HepG2 (cell line): Measurements from ENCODE around the gene SYNGAP1. TPM values are rescaled to one million over a fixed set of nuclear protein-coding genes. Genes with fewer than 3 reads are reported as not detected.

ENCODE experiments used
- ATAC-seq: fragments of 200-7000 bp; cut with Tn5 transposase; 3 replicates; pipeline ENCODE4 v1.9.1; 2020; ENCODE audit warnings: mild to moderate bottlenecking, moderate library complexity
- BruUV-seq: library from RNA; stranded (reverse); fragments of 400-500 nt; replicated peaks from 2 replicates; lab custom pipeline; 2021; lab: Mats Ljungman, UMichigan
- CTCF ChIA-PET: fragments of 300-600 bp; formaldehyde crosslinking; extraction: SDS; loops from one replicate; lab custom pipeline; 2021; ENCODE audit warnings: low total read pairs, inconsistent platforms, low intra/inter-chr PET ratio; lab: Yijun Ruan, JAX
- POLR2A ChIA-PET: fragments of 350-600 bp; sonication (Branson Sonifier 250); formaldehyde crosslinking; loops from one replicate; lab custom pipeline; 2020; ENCODE audit warnings: antibody characterized with exemption, inconsistent platforms; lab: Yijun Ruan, JAX
- DNase-seq: peaks from one replicate; pipeline ENCODE4 v3.0.0-alpha.2; 2015; ENCODE audit warnings: low spot score
- FAIRE-seq: peaks from 3 replicates; lab custom pipeline; 2011; peaks lifted over from hg19 to GRCh38; lab: Jason Lieb, UNC
- H2AFZ ChIP-seq: one replicate; pipeline ENCODE4 v1.6.1; 2011; ENCODE audit warnings: low read length, inconsistent platforms
- H3K27ac ChIP-seq: fragments of 300-600 bp; 3 replicates; pipeline ENCODE4 v1.8.0; 2011; ENCODE audit warnings: mixed run types, mild to moderate bottlenecking, mixed read lengths, low read length, inconsistent platforms; ENCODE audit not compliant: insufficient read depth; ENCODE audit errors: extremely low read length
- H3K27me3 ChIP-seq, 2 experiments: fragments of 200-600 bp in 1 of 2; 2 replicates in 1 of 2; 3 replicates in 1 of 2; pipeline versions ENCODE4 v1.6.0 to v1.8.0; 2011; ENCODE audit warnings: low read length in 2 of 2, mild to moderate bottlenecking in 2 of 2, moderate library complexity in 2 of 2, inconsistent platforms in 1 of 2; ENCODE audit not compliant: insufficient read depth in 2 of 2, control insufficient read depth in 1 of 2
- H3K36me3 ChIP-seq, 2 experiments: fragments of 200-600 bp in 1 of 2; replicated peaks in 1 of 2; 2 replicates in 1 of 2; 3 replicates in 1 of 2; pipeline versions ENCODE4 v1.5.1 to v1.8.0; 2011; ENCODE audit warnings: low read length in 2 of 2, inconsistent platforms in 1 of 2; ENCODE audit not compliant: insufficient read depth in 2 of 2, control insufficient read depth in 1 of 2
- H3K4me1 ChIP-seq: 2 replicates; pipeline ENCODE4 v1.5.1; 2012; ENCODE audit warnings: low read length, inconsistent platforms; ENCODE audit not compliant: insufficient read depth
- H3K4me2 ChIP-seq: 2 replicates; pipeline ENCODE4 v1.6.0; 2011; ENCODE audit warnings: low read depth, low read length, inconsistent platforms
- H3K4me3 ChIP-seq, 3 experiments: fragments of 200-600 bp in 1 of 3; sonication (generic), shearing (Covaris generic) in 1 of 3; replicated peaks in 1 of 3; 2 replicates each; pipeline ENCODE4 v1.5.1; 2011 to 2016; ENCODE audit warnings: low read length in 3 of 3, inconsistent platforms in 2 of 3, low read depth in 2 of 3, mild to moderate bottlenecking in 2 of 3, control low read depth in 1 of 3, mixed read lengths in 1 of 3; ENCODE audit not compliant: insufficient read depth in 1 of 3
- H3K79me2 ChIP-seq: one replicate; pipeline ENCODE4 v1.6.1; 2011; ENCODE audit warnings: low read length, inconsistent platforms; ENCODE audit not compliant: insufficient read depth
- H3K9ac ChIP-seq: 2 replicates; pipeline ENCODE4 v1.6.0; 2011; ENCODE audit warnings: mild to moderate bottlenecking, low read depth, low read length, inconsistent platforms; ENCODE audit not compliant: insufficient read depth
- H3K9me3 ChIP-seq: 2 replicates; pipeline ENCODE4 v1.5.1; 2012; ENCODE audit warnings: mild to moderate bottlenecking, low read length
- H4K20me1 ChIP-seq: 2 replicates; pipeline ENCODE4 v1.6.0; 2011; ENCODE audit warnings: inconsistent platforms, mild to moderate bottlenecking, low read length, moderate library complexity; ENCODE audit not compliant: insufficient read depth
- ADNP ChIP-seq: sonication (generic); formaldehyde crosslinking; IDR thresholded peaks from 2 replicates; pipeline ENCODE4 v1.4.0; 2020; ENCODE audit warnings: missing genetic modification reagents
- FIP1L1 ChIP-seq: fragments of 200-400 bp; formaldehyde crosslinking; IDR thresholded peaks from 2 replicates; pipeline ENCODE4 v1.6.1; 2018; ENCODE audit warnings: low read depth, mild to moderate bottlenecking, low read length, moderate library complexity, borderline replicate concordance; ENCODE audit not compliant: insufficient read depth
- FOSL1 ChIP-seq: sonication (generic); formaldehyde crosslinking; IDR thresholded peaks from 2 replicates; pipeline ENCODE4 v1.9.0; 2021; ENCODE audit warnings: missing genetic modification reagents, borderline replicate concordance
- HHEX ChIP-seq: IDR thresholded peaks from 2 replicates; pipeline ENCODE4 v1.6.1; 2016; ENCODE audit warnings: control low read depth
- ISL2 ChIP-seq: sonication (generic); formaldehyde crosslinking; IDR thresholded peaks from 2 replicates; pipeline ENCODE4 v1.5.0; 2020; ENCODE audit warnings: missing genetic modification reagents
- KLF9 ChIP-seq: IDR thresholded peaks from 2 replicates; pipeline ENCODE4 v1.6.1; 2016; ENCODE audit warnings: low read depth
- KMT2B ChIP-seq: IDR thresholded peaks from 2 replicates; pipeline ENCODE4 v1.6.1; 2016; ENCODE audit warnings: missing genetic modification reagents, missing compliant biosample characterization
- MED8 ChIP-seq: sonication (generic); formaldehyde crosslinking; IDR thresholded peaks from 2 replicates; pipeline ENCODE4 v1.8.1; 2023; ENCODE audit warnings: mild to moderate bottlenecking, missing genetic modification reagents; ENCODE audit not compliant: insufficient replicate concordance
- RBFOX2 ChIP-seq: fragments of 200-400 bp; formaldehyde crosslinking; IDR thresholded peaks from 2 replicates; pipeline ENCODE4 v1.6.1; 2017; ENCODE audit warnings: low read depth, mild to moderate bottlenecking, low read length
- TBX2 ChIP-seq: sonication (generic); formaldehyde crosslinking; IDR thresholded peaks from 2 replicates; pipeline ENCODE4 v1.5.0; 2020; ENCODE audit warnings: missing genetic modification reagents, mild to moderate bottlenecking, borderline replicate concordance
- ZKSCAN5 ChIP-seq: sonication (generic); formaldehyde crosslinking; IDR thresholded peaks from 2 replicates; pipeline ENCODE4 v1.5.1; 2020; ENCODE audit warnings: mild to moderate bottlenecking, missing genetic modification reagents
- ZNF460 ChIP-seq: sonication (generic); formaldehyde crosslinking; IDR thresholded peaks from 2 replicates; pipeline ENCODE4 v1.5.1; 2020; ENCODE audit warnings: missing genetic modification reagents, mild to moderate bottlenecking, borderline replicate concordance
- ZNF792 ChIP-seq: IDR thresholded peaks from 2 replicates; pipeline ENCODE4 v1.6.1; 2016
- ZSCAN20 ChIP-seq: sonication (generic); formaldehyde crosslinking; IDR thresholded peaks from 2 replicates; pipeline ENCODE4 v1.4.0; 2020; ENCODE audit warnings: missing genetic modification reagents, mild to moderate bottlenecking, borderline replicate concordance
- WGBS: methylation state at CpG from one replicate; pipeline ENCODE4 v1.1.6; 2017; ENCODE audit warnings: low lambda C conversion rate; 5-methylcytosine and 5-hydroxymethylcytosine counted together
- in situ Hi-C: cut with HindIII; loops from 2 replicates; pipeline ENCODE4 v1.10.0; 2017; ENCODE audit warnings: low pct_unique_long_range_greater_than_20kb; ENCODE audit not compliant: extremely low pct_ligation_motif_present
- intact Hi-C: fragments of 100-400 bp; cut with micrococcal nuclease; formaldehyde crosslinking; loops from one replicate; pipeline ENCODE4 v1.10.0; 2022; ENCODE audit not compliant: unreplicated experiment
- polyA plus RNA-seq, 8 experiments: library from polyadenylated mRNA; depleted of rRNA in 3 of 8; stranded (reverse) in 7 of 8; unstranded in 1 of 8; fragments of >200 nt; fragmentation: Illumina TruSeq in 4 of 8; extraction: Trizol in 4 of 8; gene quantifications; 2 replicates each; pipeline versions ENCODE4 v1.2.1 to v1.2.3, GENCODE V29; 2011 to 2016; ENCODE audit warnings: low read depth in 4 of 8, missing spikeins in 1 of 8, mixed read lengths in 1 of 8; ENCODE audit not compliant: insufficient read depth in 1 of 8
- total RNA-seq, 5 experiments: library from RNA; depleted of rRNA; stranded (reverse); fragments of >200 nt; fragmentation: Illumina TruSeq; extraction: Trizol; gene quantifications; 2 replicates each; pipeline ENCODE4 v1.2.3, GENCODE V29; 2016; ENCODE audit warnings: low read depth in 1 of 5
- TF ChIP-seq, protein P1 (sequence below): IDR thresholded peaks from 2 replicates; pipeline ENCODE4 v1.4.0; 2020; ENCODE audit warnings: mild to moderate bottlenecking, missing genetic modification reagents
- TF ChIP-seq, protein P2 (sequence below): sonication (generic); formaldehyde crosslinking; IDR thresholded peaks from 2 replicates; pipeline ENCODE4 v1.4.0; 2020; ENCODE audit warnings: missing genetic modification reagents
- TF ChIP-seq, protein P3 (sequence below): sonication (generic); formaldehyde crosslinking; IDR thresholded peaks from 2 replicates; pipeline ENCODE4 v1.9.0; 2022; ENCODE audit warnings: missing genetic modification reagents, mild to moderate bottlenecking, borderline replicate concordance

SYNGAP1 gene
- total and polyA plus RNA-seq, 2 of the 13 experiments (the other 11 are each of a cell fraction or from before 2014, with no cell fraction given) = 0.75 to 1.1 TPM

DNA sequence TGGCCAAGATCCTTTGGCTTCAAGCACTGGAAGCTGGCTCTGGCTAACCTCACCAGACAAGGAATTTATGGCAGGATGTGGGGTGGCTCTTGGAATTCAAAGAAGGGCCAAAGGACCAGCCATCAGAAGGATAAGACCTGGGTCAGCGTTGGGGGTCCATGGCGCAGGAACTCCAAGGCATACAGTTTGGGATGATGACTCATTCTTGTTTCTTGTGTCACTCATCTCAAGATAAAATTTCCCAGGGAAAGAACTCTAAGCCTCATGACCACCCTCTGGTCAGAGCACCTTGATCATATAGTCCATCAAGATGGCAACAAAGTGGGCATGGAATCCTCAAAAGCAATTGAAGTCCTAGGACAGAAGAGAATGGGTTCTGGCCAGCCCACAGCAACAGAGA, 39.4 kb downstream of the SYNGAP1 start:
- CTCF ChIA-PET = no interaction called here
- FAIRE-seq = no peak
- H4K20me1 ChIP-seq = no peaks in the 10 kb centered on the region
- no peak overlapping the region for H2AFZ ChIP-seq
- no peak overlapping the region for H3K27ac ChIP-seq
- WGBS = 79% methylated on average over 2 of the region's 2 CpGs
- H3K27me3 ChIP-seq = no peaks in the 10 kb centered on the region; a peak in 1 of 5 replicates
- TF ChIP-seq ZSCAN20 (CRISPR knock-in tag) (no peak), RBFOX2 (no peak), ZNF460 (CRISPR knock-in tag) (no peak), ZNF792 (CRISPR knock-in tag) (no peak), ISL2 (CRISPR knock-in tag) (no peak), TBX2 (no peak), ZKSCAN5 (CRISPR knock-in tag) (no peak), FOSL1 (CRISPR knock-in tag) (no peak), ADNP (CRISPR knock-in tag) (no peak), HHEX (CRISPR knock-in tag) (no peak), FIP1L1 (no peak), KLF9 (CRISPR knock-in tag) (no peak), KMT2B (no peak), MED8 (no peak)
- TF ChIP-seq, protein P1, sequence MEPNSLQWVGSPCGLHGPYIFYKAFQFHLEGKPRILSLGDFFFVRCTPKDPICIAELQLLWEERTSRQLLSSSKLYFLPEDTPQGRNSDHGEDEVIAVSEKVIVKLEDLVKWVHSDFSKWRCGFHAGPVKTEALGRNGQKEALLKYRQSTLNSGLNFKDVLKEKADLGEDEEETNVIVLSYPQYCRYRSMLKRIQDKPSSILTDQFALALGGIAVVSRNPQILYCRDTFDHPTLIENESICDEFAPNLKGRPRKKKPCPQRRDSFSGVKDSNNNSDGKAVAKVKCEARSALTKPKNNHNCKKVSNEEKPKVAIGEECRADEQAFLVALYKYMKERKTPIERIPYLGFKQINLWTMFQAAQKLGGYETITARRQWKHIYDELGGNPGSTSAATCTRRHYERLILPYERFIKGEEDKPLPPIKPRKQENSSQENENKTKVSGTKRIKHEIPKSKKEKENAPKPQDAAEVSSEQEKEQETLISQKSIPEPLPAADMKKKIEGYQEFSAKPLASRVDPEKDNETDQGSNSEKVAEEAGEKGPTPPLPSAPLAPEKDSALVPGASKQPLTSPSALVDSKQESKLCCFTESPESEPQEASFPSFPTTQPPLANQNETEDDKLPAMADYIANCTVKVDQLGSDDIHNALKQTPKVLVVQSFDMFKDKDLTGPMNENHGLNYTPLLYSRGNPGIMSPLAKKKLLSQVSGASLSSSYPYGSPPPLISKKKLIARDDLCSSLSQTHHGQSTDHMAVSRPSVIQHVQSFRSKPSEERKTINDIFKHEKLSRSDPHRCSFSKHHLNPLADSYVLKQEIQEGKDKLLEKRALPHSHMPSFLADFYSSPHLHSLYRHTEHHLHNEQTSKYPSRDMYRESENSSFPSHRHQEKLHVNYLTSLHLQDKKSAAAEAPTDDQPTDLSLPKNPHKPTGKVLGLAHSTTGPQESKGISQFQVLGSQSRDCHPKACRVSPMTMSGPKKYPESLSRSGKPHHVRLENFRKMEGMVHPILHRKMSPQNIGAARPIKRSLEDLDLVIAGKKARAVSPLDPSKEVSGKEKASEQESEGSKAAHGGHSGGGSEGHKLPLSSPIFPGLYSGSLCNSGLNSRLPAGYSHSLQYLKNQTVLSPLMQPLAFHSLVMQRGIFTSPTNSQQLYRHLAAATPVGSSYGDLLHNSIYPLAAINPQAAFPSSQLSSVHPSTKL (CRISPR knock-in tag) = no peak
- TF ChIP-seq, protein P2, sequence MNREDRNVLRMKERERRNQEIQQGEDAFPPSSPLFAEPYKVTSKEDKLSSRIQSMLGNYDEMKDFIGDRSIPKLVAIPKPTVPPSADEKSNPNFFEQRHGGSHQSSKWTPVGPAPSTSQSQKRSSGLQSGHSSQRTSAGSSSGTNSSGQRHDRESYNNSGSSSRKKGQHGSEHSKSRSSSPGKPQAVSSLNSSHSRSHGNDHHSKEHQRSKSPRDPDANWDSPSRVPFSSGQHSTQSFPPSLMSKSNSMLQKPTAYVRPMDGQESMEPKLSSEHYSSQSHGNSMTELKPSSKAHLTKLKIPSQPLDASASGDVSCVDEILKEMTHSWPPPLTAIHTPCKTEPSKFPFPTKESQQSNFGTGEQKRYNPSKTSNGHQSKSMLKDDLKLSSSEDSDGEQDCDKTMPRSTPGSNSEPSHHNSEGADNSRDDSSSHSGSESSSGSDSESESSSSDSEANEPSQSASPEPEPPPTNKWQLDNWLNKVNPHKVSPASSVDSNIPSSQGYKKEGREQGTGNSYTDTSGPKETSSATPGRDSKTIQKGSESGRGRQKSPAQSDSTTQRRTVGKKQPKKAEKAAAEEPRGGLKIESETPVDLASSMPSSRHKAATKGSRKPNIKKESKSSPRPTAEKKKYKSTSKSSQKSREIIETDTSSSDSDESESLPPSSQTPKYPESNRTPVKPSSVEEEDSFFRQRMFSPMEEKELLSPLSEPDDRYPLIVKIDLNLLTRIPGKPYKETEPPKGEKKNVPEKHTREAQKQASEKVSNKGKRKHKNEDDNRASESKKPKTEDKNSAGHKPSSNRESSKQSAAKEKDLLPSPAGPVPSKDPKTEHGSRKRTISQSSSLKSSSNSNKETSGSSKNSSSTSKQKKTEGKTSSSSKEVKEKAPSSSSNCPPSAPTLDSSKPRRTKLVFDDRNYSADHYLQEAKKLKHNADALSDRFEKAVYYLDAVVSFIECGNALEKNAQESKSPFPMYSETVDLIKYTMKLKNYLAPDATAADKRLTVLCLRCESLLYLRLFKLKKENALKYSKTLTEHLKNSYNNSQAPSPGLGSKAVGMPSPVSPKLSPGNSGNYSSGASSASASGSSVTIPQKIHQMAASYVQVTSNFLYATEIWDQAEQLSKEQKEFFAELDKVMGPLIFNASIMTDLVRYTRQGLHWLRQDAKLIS (CRISPR knock-in tag) = no peak
- TF ChIP-seq, protein P3, sequence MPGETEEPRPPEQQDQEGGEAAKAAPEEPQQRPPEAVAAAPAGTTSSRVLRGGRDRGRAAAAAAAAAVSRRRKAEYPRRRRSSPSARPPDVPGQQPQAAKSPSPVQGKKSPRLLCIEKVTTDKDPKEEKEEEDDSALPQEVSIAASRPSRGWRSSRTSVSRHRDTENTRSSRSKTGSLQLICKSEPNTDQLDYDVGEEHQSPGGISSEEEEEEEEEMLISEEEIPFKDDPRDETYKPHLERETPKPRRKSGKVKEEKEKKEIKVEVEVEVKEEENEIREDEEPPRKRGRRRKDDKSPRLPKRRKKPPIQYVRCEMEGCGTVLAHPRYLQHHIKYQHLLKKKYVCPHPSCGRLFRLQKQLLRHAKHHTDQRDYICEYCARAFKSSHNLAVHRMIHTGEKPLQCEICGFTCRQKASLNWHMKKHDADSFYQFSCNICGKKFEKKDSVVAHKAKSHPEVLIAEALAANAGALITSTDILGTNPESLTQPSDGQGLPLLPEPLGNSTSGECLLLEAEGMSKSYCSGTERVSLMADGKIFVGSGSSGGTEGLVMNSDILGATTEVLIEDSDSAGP (CRISPR knock-in tag) = no peak
- TF ChIP-seq, all 625 proteins: peak for 0
- no peak overlapping the region for H3K9ac ChIP-seq
- H3K4me3 ChIP-seq = no peak overlapping the region
- no peaks in the 10 kb centered on the region for H3K9me3 ChIP-seq
- H3K79me2 ChIP-seq = peaks cover 9% of the 10 kb centered on the region
- DNase-seq (no peak), ATAC-seq (no peak)
- H3K36me3 ChIP-seq = peaks cover 0 to 9% of the 10 kb centered on the region in 2 experiments; a peak in 3 of 5 replicates
- H3K4me1 ChIP-seq = peaks cover 10% of the 10 kb centered on the region
- POLR2A ChIA-PET = interaction anchor here (1.3 kb wide), 1 partner anchor 41 kb away, joined by 3 read pairs; the partner anchor contains the start of gene CUTA
- intact Hi-C loops = no loop called here
- in situ Hi-C loops = no loop called here
- no TSS peak for BruUV-seq
- no peak overlapping the region for H3K4me2 ChIP-seq
